ENCODE data around the gene NPAS3.

DNA sequence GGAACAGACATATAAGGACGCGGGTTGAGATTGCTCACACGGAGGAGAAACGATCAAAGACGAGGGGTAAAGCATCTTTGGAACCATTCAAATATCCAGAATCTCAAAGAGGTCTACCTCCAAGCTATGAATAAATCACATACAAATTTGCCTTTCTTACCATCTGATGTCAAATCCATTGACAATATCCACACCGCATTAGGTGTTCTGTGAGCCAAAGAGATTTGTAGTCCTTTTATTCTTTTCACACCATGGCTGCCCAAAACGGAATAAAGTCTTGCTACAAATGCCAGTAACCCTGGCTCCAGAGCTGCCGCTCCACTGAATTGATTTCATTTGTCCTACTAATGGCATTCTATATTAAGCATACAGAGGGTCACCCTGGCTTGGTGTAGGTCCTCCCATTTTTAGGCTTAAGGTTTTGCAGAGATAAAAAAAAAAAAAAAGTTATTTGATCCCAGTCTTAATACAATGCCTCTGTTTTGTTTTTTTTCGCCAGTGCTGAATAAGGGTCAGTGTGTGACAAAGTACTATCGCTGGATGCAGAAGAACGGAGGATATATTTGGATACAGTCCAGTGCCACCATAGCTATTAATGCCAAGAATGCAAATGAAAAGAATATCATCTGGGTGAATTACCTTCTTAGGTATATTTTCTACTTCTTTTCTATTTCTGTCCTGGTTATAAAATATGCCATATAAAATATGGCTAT, 854.9 kb downstream of the NPAS3 start:
- TF ChIP-seq POLR2A (IDR thresholded peaks at IDR 0.05) (no peak), CTCF (IDR thresholded peaks at IDR 0.05) (no peak)

All from tibial nerve (tissue), 3 donors.